Measurements from ENCODE around the gene CAMTA1. TPM values are rescaled to one million over a fixed set of nuclear protein-coding genes. Genes with fewer than 3 reads are reported as not detected.
"Not testable (repeated sequence)": the region's sequence is repeated elsewhere in the genome, so short reads cannot be mapped to it uniquely, and the experiment has no call there.

CAMTA1 gene
- polyA plus RNA-seq, 2 donors: 61.1 to 75.0 TPM

- WGBS, 2 donors: 3 to 4% methylated on average over 73 to 106 of the region's 106 CpGs
Observed at GRCh38 chr1:7705048-7705907, 920.0 kb downstream of the CAMTA1 start.

GRCh38 chr1:7705908-7706216, 920.6 kb downstream of the CAMTA1 start:
- Histone ChIP-seq H3K27ac (ENCODE audit: low read depth in 2 of 2, low read length in 1 of 2) (peak overlapping the region; percentile 52 to 65), H3K9me3 (ENCODE audit: control insufficient read depth in 2 of 2, insufficient read depth in 1 of 2, low read depth in 1 of 2, low read length in 1 of 2) (no peaks in the 10 kb centered on the region), H3K4me3 (ENCODE audit: low read depth in 1 of 2, low read length in 2 of 2) (peak overlapping the region; percentile 47 to 58), H3K36me3 (ENCODE audit: control insufficient read depth in 2 of 2, insufficient read depth in 2 of 2, low read length in 1 of 2) (no peaks in the 10 kb centered on the region), H3K4me1 (ENCODE audit: control insufficient read depth in 2 of 2, insufficient read depth in 2 of 2, low read length in 1 of 2) (peaks cover 0 to 7% of the 10 kb centered on the region in 2 donors), H3K27me3 (ENCODE audit: control insufficient read depth in 1 of 2, insufficient read depth in 2 of 2, low read length in 2 of 2) (no peaks in the 10 kb centered on the region)
- WGBS, 2 donors: 26 to 31% methylated on average over 7 of the region's 7 CpGs

More at GRCh38 chr1:7705048-7705907, 920.0 kb downstream of the CAMTA1 start:
- Histone ChIP-seq H3K4me3 (ENCODE audit: low read depth in 1 of 2, low read length in 2 of 2) (peak overlapping the region; percentile 47 to 58), H3K27me3 (ENCODE audit: control insufficient read depth in 1 of 2, insufficient read depth in 2 of 2, low read length in 2 of 2) (no peaks in the 10 kb centered on the region), H3K36me3 (ENCODE audit: control insufficient read depth in 2 of 2, insufficient read depth in 2 of 2, low read length in 1 of 2) (no peaks in the 10 kb centered on the region), H3K27ac (ENCODE audit: low read depth in 2 of 2, low read length in 1 of 2) (peak overlapping the region; percentile 52 to 65), H3K4me1 (ENCODE audit: control insufficient read depth in 2 of 2, insufficient read depth in 2 of 2, low read length in 1 of 2) (peaks cover 0 to 7% of the 10 kb centered on the region in 2 donors), H3K9me3 (ENCODE audit: control insufficient read depth in 2 of 2, insufficient read depth in 1 of 2, low read depth in 1 of 2, low read length in 1 of 2) (no peaks in the 10 kb centered on the region)

- 88 to 97% methylated on average over 4 of the region's 4 CpGs for WGBS, 2 donors
- no peaks in the 10 kb centered on the region for H3K36me3 ChIP-seq (ENCODE audit: control insufficient read depth in 2 of 2, insufficient read depth in 2 of 2, low read length in 1 of 2)
- H3K4me3 ChIP-seq (ENCODE audit: low read depth in 1 of 2, low read length in 2 of 2): no peak overlapping the region
- H3K27ac ChIP-seq (ENCODE audit: low read depth in 2 of 2, low read length in 1 of 2): no peak overlapping the region
- H3K4me1 ChIP-seq (ENCODE audit: control insufficient read depth in 2 of 2, insufficient read depth in 2 of 2, low read length in 1 of 2): peaks cover 0 to 7% of the 10 kb centered on the region in 2 donors
- no peaks in the 10 kb centered on the region for H3K27me3 ChIP-seq (ENCODE audit: control insufficient read depth in 1 of 2, insufficient read depth in 2 of 2, low read length in 2 of 2)
- H3K9me3 ChIP-seq (ENCODE audit: control insufficient read depth in 2 of 2, insufficient read depth in 1 of 2, low read depth in 1 of 2, low read length in 1 of 2): no peaks in the 10 kb centered on the region
Observed at GRCh38 chr1:7707527-7707926, 922.3 kb downstream of the CAMTA1 start.

GRCh38 chr1:7708065-7708464, 922.8 kb downstream of the CAMTA1 start:
- H3K27ac ChIP-seq (ENCODE audit: low read depth in 2 of 2, low read length in 1 of 2); H3K4me1 ChIP-seq (ENCODE audit: control insufficient read depth in 2 of 2, insufficient read depth in 2 of 2, low read length in 1 of 2); H3K36me3 ChIP-seq (ENCODE audit: control insufficient read depth in 2 of 2, insufficient read depth in 2 of 2, low read length in 1 of 2); H3K4me3 ChIP-seq (ENCODE audit: low read depth in 1 of 2, low read length in 2 of 2); H3K27me3 ChIP-seq (ENCODE audit: control insufficient read depth in 1 of 2, insufficient read depth in 2 of 2, low read length in 2 of 2); H3K9me3 ChIP-seq (ENCODE audit: control insufficient read depth in 2 of 2, insufficient read depth in 1 of 2, low read depth in 1 of 2, low read length in 1 of 2): not testable (repeated sequence)
- WGBS, 2 donors: 94% methylated on average over 4 of the region's 4 CpGs

- 83 to 88% methylated on average over 3 of the region's 3 CpGs for WGBS, 2 donors
- Histone ChIP-seq H3K36me3 (ENCODE audit: control insufficient read depth in 2 of 2, insufficient read depth in 2 of 2, low read length in 1 of 2) (no peaks in the 10 kb centered on the region), H3K4me1 (ENCODE audit: control insufficient read depth in 2 of 2, insufficient read depth in 2 of 2, low read length in 1 of 2) (no peaks in the 10 kb centered on the region), H3K4me3 (ENCODE audit: low read depth in 1 of 2, low read length in 2 of 2) (no peak overlapping the region), H3K27me3 (ENCODE audit: control insufficient read depth in 1 of 2, insufficient read depth in 2 of 2, low read length in 2 of 2) (no peaks in the 10 kb centered on the region), H3K27ac (ENCODE audit: low read depth in 2 of 2, low read length in 1 of 2) (no peak overlapping the region), H3K9me3 (ENCODE audit: control insufficient read depth in 2 of 2, insufficient read depth in 1 of 2, low read depth in 1 of 2, low read length in 1 of 2) (no peaks in the 10 kb centered on the region)
Observed at GRCh38 chr1:7710859-7711258, 925.6 kb downstream of the CAMTA1 start.

GRCh38 chr1:7712731-7713323, 927.6 kb downstream of the CAMTA1 start:
- Histone ChIP-seq H3K27ac (ENCODE audit: low read depth in 2 of 2, low read length in 1 of 2) (no peak overlapping the region), H3K9me3 (ENCODE audit: control insufficient read depth in 2 of 2, insufficient read depth in 1 of 2, low read depth in 1 of 2, low read length in 1 of 2) (no peaks in the 10 kb centered on the region), H3K4me1 (ENCODE audit: control insufficient read depth in 2 of 2, insufficient read depth in 2 of 2, low read length in 1 of 2) (no peaks in the 10 kb centered on the region), H3K27me3 (ENCODE audit: control insufficient read depth in 1 of 2, insufficient read depth in 2 of 2, low read length in 2 of 2) (no peaks in the 10 kb centered on the region), H3K36me3 (ENCODE audit: control insufficient read depth in 2 of 2, insufficient read depth in 2 of 2, low read length in 1 of 2) (no peaks in the 10 kb centered on the region), H3K4me3 (ENCODE audit: low read depth in 1 of 2, low read length in 2 of 2) (no peak overlapping the region)
- WGBS, 2 donors: 87% methylated on average over 8 of the region's 8 CpGs

GRCh38 chr1:7716506-7716905, 931.3 kb downstream of the CAMTA1 start:
- no peaks in the 10 kb centered on the region for H3K9me3 ChIP-seq (ENCODE audit: control insufficient read depth in 2 of 2, insufficient read depth in 1 of 2, low read depth in 1 of 2, low read length in 1 of 2)
- H3K36me3 ChIP-seq (ENCODE audit: control insufficient read depth in 2 of 2, insufficient read depth in 2 of 2, low read length in 1 of 2): no peaks in the 10 kb centered on the region
- no peaks in the 10 kb centered on the region for H3K4me1 ChIP-seq (ENCODE audit: control insufficient read depth in 2 of 2, insufficient read depth in 2 of 2, low read length in 1 of 2)
- H3K4me3 ChIP-seq (ENCODE audit: low read depth in 1 of 2, low read length in 2 of 2): no peak overlapping the region
- H3K27ac ChIP-seq (ENCODE audit: low read depth in 2 of 2, low read length in 1 of 2): no peak overlapping the region
- WGBS, 2 donors: 80 to 81% methylated on average over 4 of the region's 4 CpGs
- H3K27me3 ChIP-seq (ENCODE audit: control insufficient read depth in 1 of 2, insufficient read depth in 2 of 2, low read length in 2 of 2): no peaks in the 10 kb centered on the region

GRCh38 chr1:7717748-7718368, 932.6 kb downstream of the CAMTA1 start:
- Histone ChIP-seq H3K9me3 (ENCODE audit: control insufficient read depth in 2 of 2, insufficient read depth in 1 of 2, low read depth in 1 of 2, low read length in 1 of 2) (no peaks in the 10 kb centered on the region), H3K27ac (ENCODE audit: low read depth in 2 of 2, low read length in 1 of 2) (peak overlapping the region in 1 of 2 donors; percentile 9), H3K27me3 (ENCODE audit: control insufficient read depth in 1 of 2, insufficient read depth in 2 of 2, low read length in 2 of 2) (no peaks in the 10 kb centered on the region), H3K4me1 (ENCODE audit: control insufficient read depth in 2 of 2, insufficient read depth in 2 of 2, low read length in 1 of 2) (no peaks in the 10 kb centered on the region), H3K4me3 (ENCODE audit: low read depth in 1 of 2, low read length in 2 of 2) (no peak overlapping the region), H3K36me3 (ENCODE audit: control insufficient read depth in 2 of 2, insufficient read depth in 2 of 2, low read length in 1 of 2) (no peaks in the 10 kb centered on the region)
- 83 to 84% methylated on average over 22 of the region's 22 CpGs for WGBS, 2 donors

GRCh38 chr1:7719468-7720094, 934.3 kb downstream of the CAMTA1 start:
- H3K4me1 ChIP-seq (ENCODE audit: control insufficient read depth in 2 of 2, insufficient read depth in 2 of 2, low read length in 1 of 2): no peaks in the 10 kb centered on the region
- H3K4me3 ChIP-seq (ENCODE audit: low read depth in 1 of 2, low read length in 2 of 2): no peak overlapping the region
- no peaks in the 10 kb centered on the region for H3K9me3 ChIP-seq (ENCODE audit: control insufficient read depth in 2 of 2, insufficient read depth in 1 of 2, low read depth in 1 of 2, low read length in 1 of 2)
- no peak overlapping the region for H3K27ac ChIP-seq (ENCODE audit: low read depth in 2 of 2, low read length in 1 of 2)
- WGBS, 2 donors: 72 to 74% methylated on average over 8 of the region's 8 CpGs
- no peaks in the 10 kb centered on the region for H3K27me3 ChIP-seq (ENCODE audit: control insufficient read depth in 1 of 2, insufficient read depth in 2 of 2, low read length in 2 of 2)
- no peaks in the 10 kb centered on the region for H3K36me3 ChIP-seq (ENCODE audit: control insufficient read depth in 2 of 2, insufficient read depth in 2 of 2, low read length in 1 of 2)
